K562 treated with DMSO at 1 percent for 24 hours (cell line): ENCODE measurements around the gene OR6C3. TPM values are rescaled to one million over a fixed set of nuclear protein-coding genes. Genes with fewer than 3 reads are reported as not detected.

Experiments used
- total RNA-seq: library from RNA; unstranded; fragments of 300-600 nt; gene quantifications from 2 replicates; pipeline ENCODE4 v1.2.3, GENCODE V29; 2022; ENCODE audit warnings: low read depth; ENCODE audit not compliant: insufficient read depth

The OR6C3 gene
- total RNA-seq, result not detected in 2 replicates

DNA sequence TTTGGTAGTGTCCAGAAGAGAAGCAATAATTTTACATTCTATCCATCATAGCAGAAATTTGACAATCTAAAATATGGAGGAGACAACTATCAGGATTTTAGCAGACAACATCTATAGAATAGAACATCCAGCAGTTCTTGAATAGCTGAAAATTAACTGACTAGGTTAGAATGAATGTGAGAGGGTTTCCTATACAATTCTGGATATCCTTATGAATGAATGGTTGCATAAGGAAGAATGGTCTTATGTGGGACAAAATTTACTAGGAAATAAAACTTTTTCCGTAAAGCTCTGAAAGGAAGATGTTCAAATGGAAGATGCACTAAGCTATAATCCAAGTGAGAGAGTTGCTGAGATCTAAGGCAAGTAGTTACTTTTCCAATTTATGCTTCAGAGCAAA is at the start of gene OR6C3:
Gene OR6C3, plus strand, starts transcription at position 301 of the 400 bp plus-strand sequence. CDS start 955 bp downstream, outside the sequence.

GRCh38 chr12:55296469-55296868 is 34.1 kb upstream of the OR6C3 start, which contains the start of gene OR6C6:
Gene OR6C6, minus strand, starts transcription at chr12:55296569. Its CDS starts 1,337 bp downstream, at chr12:55295232.

GRCh38 chr12:55314043-55314442 is 16.5 kb upstream of the OR6C3 start, which contains the start of gene OR6C1:
Gene OR6C1, plus strand, starts transcription at chr12:55314343. Its CDS starts 6,257 bp downstream, at chr12:55320600.

DNA sequence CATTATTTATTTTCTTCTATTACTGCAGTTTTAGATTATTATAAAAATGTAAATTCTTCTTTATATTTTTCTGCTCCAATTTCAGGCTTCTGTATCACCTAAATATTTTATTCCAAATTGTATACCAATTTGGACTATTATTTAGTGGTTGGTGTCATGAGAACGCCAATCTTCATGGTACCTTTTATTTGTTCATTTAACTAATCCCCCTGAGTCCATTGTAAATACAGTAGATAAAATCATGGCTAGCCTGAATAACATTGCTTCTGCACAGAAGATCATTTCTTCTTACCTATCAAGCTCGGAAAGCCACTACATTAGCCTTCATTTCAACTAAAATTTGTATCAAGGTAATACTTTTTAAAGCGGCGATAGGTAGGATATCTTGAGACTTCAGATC is 32.1 kb downstream of the OR6C3 start, which contains the start of gene OR6C75:
Gene OR6C75, plus strand, starts transcription at position 301 of the 400 bp plus-strand sequence. CDS start 2,136 bp downstream, outside the sequence.

Other genes starting within 250 kb of the OR6C3 start
- not detected in 2 replicates for gene OR9K2, start 204.3 kb upstream of the OR6C3 start, total RNA-seq
- gene OR10A7, start 109.7 kb upstream of the OR6C3 start, total RNA-seq, result not detected in 2 replicates
- gene OR6C74, start 86.1 kb upstream of the OR6C3 start, total RNA-seq, result not detected in 2 replicates
- not detected in 2 replicates for gene OR6C6, start 34.2 kb upstream of the OR6C3 start, total RNA-seq
- gene OR6C1, start 16.4 kb upstream of the OR6C3 start, total RNA-seq, result not detected in 2 replicates
- not detected in 2 replicates for gene OR6C75, start 32.2 kb downstream of the OR6C3 start, total RNA-seq
- gene OR6C65, start 69.8 kb downstream of the OR6C3 start, total RNA-seq, result not detected in 2 replicates
- gene OR6C76, start 95.5 kb downstream of the OR6C3 start, total RNA-seq, result not detected in 2 replicates
- not detected in 2 replicates for gene OR6C2, start 113.3 kb downstream of the OR6C3 start, total RNA-seq
- gene OR6C70, start 139.4 kb downstream of the OR6C3 start, total RNA-seq, result not detected in 2 replicates
- gene OR6C68, start 161.6 kb downstream of the OR6C3 start, total RNA-seq, result not detected in 2 replicates
- gene OR6C4, start 218.9 kb downstream of the OR6C3 start, total RNA-seq, result not detected in 2 replicates
- gene OR2AP1, start 241.7 kb downstream of the OR6C3 start, total RNA-seq, result not detected in 2 replicates